HG02798 (cell line): ENCODE data around the gene EGFR.

ENCODE experiments used
- ATAC-seq: cut with Tn5 transposase; IDR thresholded peaks from one replicate; pipeline ENCODE4 v1.9.1; 2021; ENCODE audit warnings: mild to moderate bottlenecking; ENCODE audit not compliant: unreplicated experiment, poor library complexity

EGFR gene

GRCh38 chr7:55252386-55252785 lies 233.6 kb downstream of the EGFR start:
- no peak for ATAC-seq

- ATAC-seq, result no peak
Observed at GRCh38 chr7:55253188-55253587, 234.4 kb downstream of the EGFR start.

- no peak for ATAC-seq
Observed at GRCh38 chr7:55254242-55254595, 235.4 kb downstream of the EGFR start.

GRCh38 chr7:55254596-55255495 lies 236.0 kb downstream of the EGFR start:
- ATAC-seq, result peak; percentile 77

GRCh38 chr7:55255496-55256445 lies 237.0 kb downstream of the EGFR start:
- ATAC-seq, result peak; percentile 87

- no peak for ATAC-seq
Observed at GRCh38 chr7:55258631-55259030, 239.8 kb downstream of the EGFR start.

GRCh38 chr7:55260171-55260570 lies 241.4 kb downstream of the EGFR start:
- no peak for ATAC-seq

GRCh38 chr7:55260676-55261385 lies 242.0 kb downstream of the EGFR start:
- ATAC-seq, result no peak
